K562 (cell line): Measurements from ENCODE around the gene PDCD1. TPM values are rescaled to one million over a fixed set of nuclear protein-coding genes. Genes with fewer than 3 reads are reported as not detected.

ENCODE experiments used
- ATAC-seq: fragments of 200-7000 bp; cut with Tn5 transposase; 3 replicates; pipeline ENCODE4 v1.9.1; 2020; ENCODE audit warnings: moderate library complexity
- BruUV-seq: library from RNA; stranded (reverse); fragments of 400-500 nt; replicated peaks from 2 replicates; lab custom pipeline; 2021; lab: Mats Ljungman, UMichigan
- CTCF ChIA-PET: fragments of 300-600 bp; formaldehyde crosslinking; extraction: SDS; loops from one replicate; lab custom pipeline; 2021; ENCODE audit warnings: low intra/inter-chr PET ratio; lab: Yijun Ruan, JAX
- POLR2A ChIA-PET: fragments of 300-600, 350-650 bp; sonication (Branson Sonifier 250); formaldehyde crosslinking; extraction: SDS; loops from one replicate; lab custom pipeline; 2021; ENCODE audit warnings: antibody characterized with exemption, inconsistent platforms; lab: Yijun Ruan, JAX
- DNase-seq, 4 experiments: peaks; one replicate each; pipeline versions ENCODE4 v3.0.0 to v3.0.0-alpha.2; 2011 to 2018; ENCODE audit warnings: low spot score in 3 of 4, mixed read lengths in 3 of 4; ENCODE audit errors: extremely low read depth in 1 of 4
- FAIRE-seq: peaks from 2 replicates; lab custom pipeline; 2011; peaks lifted over from hg19 to GRCh38; lab: Jason Lieb, UNC
- H2AFZ ChIP-seq: 2 replicates; pipeline ENCODE4 v1.6.0; 2011; ENCODE audit warnings: low read depth, low read length, control low read depth, inconsistent platforms
- H3K27ac ChIP-seq: fragments of 200-600 bp; 3 replicates; pipeline ENCODE4 v1.8.0; 2011; ENCODE audit warnings: low read depth, mild to moderate bottlenecking, control low read depth, inconsistent platforms, low read length, moderate library complexity, mixed read lengths; ENCODE audit errors: extremely low read depth
- H3K27me3 ChIP-seq, 2 experiments: fragments of 300-600 bp in 1 of 2; 2 replicates in 1 of 2; 3 replicates in 1 of 2; pipeline versions ENCODE4 v1.6.0 to v1.8.0; 2011; ENCODE audit warnings: inconsistent platforms in 2 of 2, low read length in 2 of 2, mild to moderate bottlenecking in 1 of 2, mixed read lengths in 1 of 2, moderate library complexity in 1 of 2; ENCODE audit not compliant: control insufficient read depth in 2 of 2, insufficient read depth in 2 of 2
- H3K36me3 ChIP-seq: fragments of 300-600 bp; 3 replicates; pipeline ENCODE4 v1.8.0; 2011; ENCODE audit warnings: mild to moderate bottlenecking, low read length, inconsistent platforms; ENCODE audit not compliant: control insufficient read depth, insufficient read depth
- H3K4me1 ChIP-seq, 2 experiments: fragments of 200-600 bp in 1 of 2; replicated peaks in 1 of 2; 2 replicates in 1 of 2; 3 replicates in 1 of 2; pipeline versions ENCODE4 v1.5.1 to v1.8.0; 2011; ENCODE audit warnings: inconsistent platforms in 2 of 2, low read length in 2 of 2, mild to moderate bottlenecking in 1 of 2, mixed read lengths in 1 of 2, moderate library complexity in 1 of 2; ENCODE audit not compliant: control insufficient read depth in 2 of 2, insufficient read depth in 2 of 2
- H3K4me2 ChIP-seq: 2 replicates; pipeline ENCODE4 v1.6.1; 2011; ENCODE audit warnings: low read length, control low read depth, inconsistent platforms, mixed read lengths; ENCODE audit not compliant: insufficient read depth
- H3K4me3 ChIP-seq: fragments of 200-600 bp; sonication (generic), shearing (Covaris generic); 2 replicates; pipeline ENCODE4 v1.5.1; 2016; ENCODE audit warnings: control low read depth, inconsistent platforms
- H3K79me2 ChIP-seq: fragments of 200-600 bp; 3 replicates; pipeline ENCODE4 v1.8.0; 2011; ENCODE audit warnings: low read length, inconsistent platforms; ENCODE audit not compliant: control insufficient read depth, insufficient read depth
- H3K9ac ChIP-seq, 2 experiments: 2 replicates each; pipeline versions ENCODE4 v1.6.0 to v1.6.1; 2011; ENCODE audit warnings: low read depth in 2 of 2, low read length in 2 of 2, control low read depth in 1 of 2, inconsistent platforms in 1 of 2, mild to moderate bottlenecking in 1 of 2, mixed read lengths in 1 of 2; ENCODE audit not compliant: insufficient read depth in 1 of 2
- H3K9me1 ChIP-seq: one replicate; pipeline ENCODE4 v1.6.0; 2011; ENCODE audit warnings: inconsistent platforms, mild to moderate bottlenecking, low read length, moderate library complexity; ENCODE audit not compliant: control insufficient read depth, insufficient read depth
- H3K9me3 ChIP-seq: replicated peaks from 2 replicates; pipeline ENCODE4 v1.5.1; 2011; ENCODE audit warnings: low read depth, low read length, inconsistent platforms; ENCODE audit not compliant: control insufficient read depth, insufficient read depth
- H4K20me1 ChIP-seq: replicated peaks from 2 replicates; pipeline ENCODE4 v1.6.1; 2011; ENCODE audit warnings: low read length, inconsistent platforms, mixed read lengths; ENCODE audit not compliant: control insufficient read depth, insufficient read depth
- CBFA2T2 ChIP-seq: fragments of 450-650 bp; conservative IDR thresholded peaks from 2 replicates; pipeline ENCODE4 v1.6.1; 2017; ENCODE audit warnings: mild to moderate bottlenecking
- EGR1 ChIP-seq: fragments of 450-650 bp; conservative IDR thresholded peaks from 2 replicates; pipeline ENCODE4 v1.6.1; 2017; ENCODE audit warnings: mild to moderate bottlenecking
- HMGN3 ChIP-seq: IDR thresholded peaks from 2 replicates; pipeline ENCODE4 v1.6.1; 2011; ENCODE audit warnings: borderline replicate concordance, low read depth, mild to moderate bottlenecking, mixed read lengths, low read length; ENCODE audit not compliant: insufficient read length; ENCODE audit errors: extremely low read depth
- KHSRP ChIP-seq: fragments of 450-650 bp; IDR thresholded peaks from 2 replicates; pipeline ENCODE4 v1.6.1; 2017
- L3MBTL2 ChIP-seq: fragments of 450-650 bp; IDR thresholded peaks from 2 replicates; pipeline ENCODE4 v1.6.1; 2016; ENCODE audit warnings: mild to moderate bottlenecking, moderate library complexity
- MAZ ChIP-seq, 2 experiments: fragments of 450-650 bp in 1 of 2; sonication (generic) in 1 of 2; formaldehyde crosslinking; IDR thresholded peaks in 1 of 2; conservative IDR thresholded peaks in 1 of 2; 2 replicates each; pipeline versions ENCODE4 v1.4.0 to v1.5.0; 2020; ENCODE audit warnings: mild to moderate bottlenecking in 1 of 2, missing genetic modification reagents in 1 of 2
- MYBL2 ChIP-seq, 2 experiments: fragments of 450-650 bp in 1 of 2; sonication (generic) in 1 of 2; formaldehyde crosslinking in 1 of 2; IDR thresholded peaks; 2 replicates each; pipeline versions ENCODE4 v1.6.1 to v1.8.1; 2017 to 2022; ENCODE audit warnings: borderline replicate concordance in 1 of 2, inconsistent platforms in 1 of 2, low read depth in 1 of 2, mild to moderate bottlenecking in 1 of 2, missing genetic modification reagents in 1 of 2, moderate library complexity in 1 of 2
- MYNN ChIP-seq, 2 experiments: sonication (generic); formaldehyde crosslinking in 1 of 2; IDR thresholded peaks; 2 replicates each; pipeline versions ENCODE4 v1.5.0 to v1.6.1; 2016 to 2020; ENCODE audit warnings: antibody characterized with exemption in 1 of 2, missing genetic modification reagents in 1 of 2
- PCBP2 ChIP-seq: fragments of 200-400 bp; formaldehyde crosslinking; IDR thresholded peaks from 2 replicates; pipeline ENCODE4 v1.6.1; 2018; ENCODE audit warnings: low read length, low read depth, mild to moderate bottlenecking, moderate library complexity; ENCODE audit not compliant: poor library complexity, severe bottlenecking
- ZNF197 ChIP-seq: fragments of 200-800 bp; sonication (Bioruptor generic); IDR thresholded peaks from 2 replicates; pipeline ENCODE4 v1.6.1; 2016; ENCODE audit warnings: low read depth, missing genetic modification characterization, missing compliant biosample characterization
- WGBS: fragments of 100-300 bp; shearing (Covaris generic); methylation state at CpG from one replicate; pipeline ENCODE4 v1.1.6; 2016; ENCODE audit warnings: low coverage, mixed read lengths; ENCODE audit not compliant: insufficient coverage; ENCODE audit errors: missing lambda C conversion rate; 5-methylcytosine and 5-hydroxymethylcytosine counted together
- in situ Hi-C: fragments of 300-500 bp; cut with MboI; formaldehyde crosslinking; loops from 4 replicates; pipeline ENCODE4 v1.15.0; 2018; ENCODE audit warnings: inconsistent platforms, mixed read lengths
- intact Hi-C: fragments of 100-400 bp; cut with micrococcal nuclease; formaldehyde crosslinking; loops from 2 replicates; pipeline ENCODE4 v1.14.2; 2022
- polyA plus RNA-seq, 8 experiments: library from polyadenylated mRNA; depleted of rRNA in 4 of 8; stranded (reverse) in 5 of 8; unstranded in 3 of 8; fragments of >200 nt; fragmentation: Nextera tagmentation in 2 of 8; fragmentation: Illumina TruSeq in 1 of 8; extraction: Ambion mirVana in 2 of 8; extraction: Trizol in 1 of 8; gene quantifications; 2 replicates each; pipeline versions ENCODE4 v1.2.1 to v1.2.3, GENCODE V29; 2011 to 2014; ENCODE audit warnings: inconsistent platforms in 1 of 8, missing spikeins in 1 of 8
- total RNA-seq, 7 experiments: library from RNA; depleted of rRNA in 6 of 7; stranded (reverse); fragments of >200 nt in 6 of 7; fragmentation: Illumina TruSeq in 2 of 7; extraction: Trizol in 2 of 7; gene quantifications; 2 replicates each; pipeline versions ENCODE4 v1.2.1 to v1.2.3, GENCODE V29; 2011 to 2021; ENCODE audit warnings: low replicate concordance in 1 of 7
- TF ChIP-seq, protein P1 (sequence below): fragments of 450-650 bp; formaldehyde crosslinking; IDR thresholded peaks from 2 replicates; pipeline ENCODE4 v1.4.0; 2020; ENCODE audit warnings: mild to moderate bottlenecking, moderate library complexity
- TF ChIP-seq, protein P2 (sequence below): fragments of 200-800 bp; sonication (Bioruptor generic); IDR thresholded peaks from 2 replicates; pipeline ENCODE4 v1.6.1; 2017; ENCODE audit warnings: missing genetic modification characterization, missing compliant biosample characterization
- TF ChIP-seq, protein P3 (sequence below): IDR thresholded peaks from 2 replicates; pipeline ENCODE4 v1.6.1; 2011; ENCODE audit not compliant: insufficient read length; ENCODE audit errors: extremely low read depth
- TF ChIP-seq, protein P4 (sequence below): IDR thresholded peaks from 3 replicates; pipeline ENCODE4 v1.6.1; 2011; ENCODE audit warnings: borderline replicate concordance, mild to moderate bottlenecking; ENCODE audit not compliant: insufficient read length, insufficient read depth

The PDCD1 gene
- total and polyA plus RNA-seq, 9 of the 15 experiments (the other 6 are each of a cell fraction or from before 2014, with no cell fraction given), result 0.15 to 2.5 (median 1.0) TPM; not detected in 2

DNA sequence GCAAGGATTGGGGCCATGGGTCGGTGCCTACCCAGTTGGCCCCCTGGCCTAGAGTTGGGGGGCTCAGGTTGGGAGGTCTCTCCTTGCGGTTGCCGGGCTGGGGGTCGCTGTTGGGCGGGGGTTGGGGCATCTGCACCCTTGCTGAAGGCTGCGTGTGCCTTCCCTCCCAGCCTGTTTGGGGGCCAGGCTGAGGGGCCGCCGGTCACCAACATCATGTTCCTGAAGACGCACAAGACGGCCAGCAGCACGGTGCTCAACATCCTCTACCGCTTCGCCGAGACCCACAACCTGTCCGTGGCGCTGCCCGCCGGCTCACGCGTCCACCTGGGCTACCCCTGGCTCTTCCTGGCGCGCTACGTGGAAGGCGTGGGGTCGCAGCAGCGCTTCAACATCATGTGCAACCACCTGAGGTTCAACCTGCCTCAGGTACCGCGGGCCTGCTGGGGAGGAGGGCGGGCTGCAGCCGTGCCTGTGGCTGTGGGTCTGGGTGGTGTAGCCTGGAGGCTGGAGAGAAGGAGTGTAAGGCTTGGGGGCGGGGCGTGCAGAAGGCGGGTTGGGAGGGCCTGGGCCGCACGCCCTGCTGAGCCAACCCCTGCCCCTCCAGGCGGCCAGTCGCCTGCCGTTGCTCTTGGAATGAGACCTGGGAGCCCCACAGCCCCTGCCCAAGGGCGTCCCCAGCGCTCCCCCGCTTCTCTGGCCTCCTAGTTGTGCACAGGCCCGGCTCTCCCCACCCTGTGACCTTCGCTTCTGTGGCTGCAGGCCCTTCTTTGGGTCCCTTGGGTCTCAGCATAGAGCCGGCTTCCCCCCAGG, 56.9 kb downstream of the PDCD1 start:
- ATAC-seq (peak; percentile 94), DNase-seq (peak; percentile 77 to 86 (median 82)), FAIRE-seq (peak; percentile 60)
- in situ Hi-C loops (no loop called here), intact Hi-C loops (no loop called here)
- Histone ChIP-seq H2AFZ (peak overlapping the region; percentile 67), H4K20me1 (no peaks in the 10 kb centered on the region), H3K79me2 (peaks cover 3% of the 10 kb centered on the region; the same call in 1 of the 3 replicates), H3K9me3 (no peaks in the 10 kb centered on the region; the same call in 1 of the 2 replicates), H3K27ac (peak overlapping the region; percentile 75; the same call in 2 of the 3 replicates), H3K36me3 (no peaks in the 10 kb centered on the region), H3K9me1 (no peaks in the 10 kb centered on the region), H3K4me1 (peaks cover 16 to 73% of the 10 kb centered on the region in 2 experiments), H3K4me3 (no peak overlapping the region), H3K9ac (peak overlapping the region; percentile 12 to 76; a peak in 3 of 4 replicates), H3K4me2 (peak overlapping the region; percentile 34; the same call in 1 of the 2 replicates), H3K27me3 (no peaks in the 10 kb centered on the region)
- ChIA-PET POLR2A (no interaction called here), CTCF (no interaction called here)
- no TSS peak for BruUV-seq
- WGBS, result 48% methylated on average over 8 of the region's 44 CpGs
- no peak for TF ChIP-seq L3MBTL2
- TF ChIP-seq, protein P1, sequence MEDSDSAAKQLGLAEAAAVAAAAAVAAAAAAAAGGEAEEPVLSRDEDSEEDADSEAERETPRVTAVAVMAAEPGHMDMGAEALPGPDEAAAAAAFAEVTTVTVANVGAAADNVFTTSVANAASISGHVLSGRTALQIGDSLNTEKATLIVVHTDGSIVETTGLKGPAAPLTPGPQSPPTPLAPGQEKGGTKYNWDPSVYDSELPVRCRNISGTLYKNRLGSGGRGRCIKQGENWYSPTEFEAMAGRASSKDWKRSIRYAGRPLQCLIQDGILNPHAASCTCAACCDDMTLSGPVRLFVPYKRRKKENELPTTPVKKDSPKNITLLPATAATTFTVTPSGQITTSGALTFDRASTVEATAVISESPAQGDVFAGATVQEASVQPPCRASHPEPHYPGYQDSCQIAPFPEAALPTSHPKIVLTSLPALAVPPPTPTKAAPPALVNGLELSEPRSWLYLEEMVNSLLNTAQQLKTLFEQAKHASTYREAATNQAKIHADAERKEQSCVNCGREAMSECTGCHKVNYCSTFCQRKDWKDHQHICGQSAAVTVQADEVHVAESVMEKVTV (CRISPR knock-in tag), result no peak
- TF ChIP-seq, protein P2, sequence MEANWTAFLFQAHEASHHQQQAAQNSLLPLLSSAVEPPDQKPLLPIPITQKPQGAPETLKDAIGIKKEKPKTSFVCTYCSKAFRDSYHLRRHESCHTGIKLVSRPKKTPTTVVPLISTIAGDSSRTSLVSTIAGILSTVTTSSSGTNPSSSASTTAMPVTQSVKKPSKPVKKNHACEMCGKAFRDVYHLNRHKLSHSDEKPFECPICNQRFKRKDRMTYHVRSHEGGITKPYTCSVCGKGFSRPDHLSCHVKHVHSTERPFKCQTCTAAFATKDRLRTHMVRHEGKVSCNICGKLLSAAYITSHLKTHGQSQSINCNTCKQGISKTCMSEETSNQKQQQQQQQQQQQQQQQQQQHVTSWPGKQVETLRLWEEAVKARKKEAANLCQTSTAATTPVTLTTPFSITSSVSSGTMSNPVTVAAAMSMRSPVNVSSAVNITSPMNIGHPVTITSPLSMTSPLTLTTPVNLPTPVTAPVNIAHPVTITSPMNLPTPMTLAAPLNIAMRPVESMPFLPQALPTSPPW (CRISPR knock-in tag), result peak; percentile 24; the same call in 1 of the 2 replicates
- peak; percentile 37; the same call in 1 of the 2 replicates for TF ChIP-seq EGR1
- no peak for TF ChIP-seq MYBL2 (IDR thresholded peaks at IDR 0.05; ENCODE audit: low read depth)
- no peak for TF ChIP-seq MYBL2 (CRISPR knock-in tag; IDR thresholded peaks at IDR 0.05; ENCODE audit: borderline replicate concordance)
- 0 out of 2 replicates have a peak, but pooled peaks have one; percentile 33 for TF ChIP-seq MYNN (IDR thresholded peaks at IDR 0.05)
- TF ChIP-seq MYNN (CRISPR knock-in tag; IDR thresholded peaks at IDR 0.05), result no peak
- TF ChIP-seq MAZ (CRISPR knock-in tag; conservative IDR thresholded peaks at IDR 0.05 in 1 of 2, IDR thresholded peaks at IDR 0.05 in 1 of 2), result peak in 1 of 2 experiments; percentile 23; a peak in 1 of 4 replicates
- TF ChIP-seq, protein P3, sequence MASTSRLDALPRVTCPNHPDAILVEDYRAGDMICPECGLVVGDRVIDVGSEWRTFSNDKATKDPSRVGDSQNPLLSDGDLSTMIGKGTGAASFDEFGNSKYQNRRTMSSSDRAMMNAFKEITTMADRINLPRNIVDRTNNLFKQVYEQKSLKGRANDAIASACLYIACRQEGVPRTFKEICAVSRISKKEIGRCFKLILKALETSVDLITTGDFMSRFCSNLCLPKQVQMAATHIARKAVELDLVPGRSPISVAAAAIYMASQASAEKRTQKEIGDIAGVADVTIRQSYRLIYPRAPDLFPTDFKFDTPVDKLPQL, result no peak
- TF ChIP-seq, protein P4, sequence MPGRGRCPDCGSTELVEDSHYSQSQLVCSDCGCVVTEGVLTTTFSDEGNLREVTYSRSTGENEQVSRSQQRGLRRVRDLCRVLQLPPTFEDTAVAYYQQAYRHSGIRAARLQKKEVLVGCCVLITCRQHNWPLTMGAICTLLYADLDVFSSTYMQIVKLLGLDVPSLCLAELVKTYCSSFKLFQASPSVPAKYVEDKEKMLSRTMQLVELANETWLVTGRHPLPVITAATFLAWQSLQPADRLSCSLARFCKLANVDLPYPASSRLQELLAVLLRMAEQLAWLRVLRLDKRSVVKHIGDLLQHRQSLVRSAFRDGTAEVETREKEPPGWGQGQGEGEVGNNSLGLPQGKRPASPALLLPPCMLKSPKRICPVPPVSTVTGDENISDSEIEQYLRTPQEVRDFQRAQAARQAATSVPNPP, result no peak
- no peak for TF ChIP-seq ZNF197
- no peak for TF ChIP-seq CBFA2T2
- TF ChIP-seq HMGN3, result peak; percentile 34
- no peak for TF ChIP-seq KHSRP
- TF ChIP-seq PCBP2, result no peak
